Spleen (tissue), 7 donors: ENCODE data around the gene BIRC6.

Experiments used
- CTCF ChIP-seq, 11 experiments: fragments of 200-600 bp in 7 of 11; fragments of 450-650 bp in 4 of 11; sonication (generic) in 4 of 11; IDR thresholded peaks in 8 of 11; conservative IDR thresholded peaks in 3 of 11; 1 replicate in 7 of 11; 2 replicates in 4 of 11; pipeline versions ENCODE4 v1.4.0 to v1.8.0; 2016 to 2021; ENCODE audit warnings: antibody characterized with exemption in 11 of 11, inconsistent platforms in 4 of 11, mild to moderate bottlenecking in 1 of 11
- POLR2A ChIP-seq, 3 donors: fragments of 450-650 bp; IDR thresholded peaks; one replicate each; pipeline ENCODE4 v1.5.1; 2017; ENCODE audit warnings: antibody characterized with exemption in 3 of 3, mild to moderate bottlenecking in 1 of 3
- donor health status: DM: no; HTN: no; CAD: no; lungs with moderate emphysema.
- donor health status: DM: no; HTN: no; CAD: no.
- donor health status: DM: no; HTN: no; CAD: no.

DNA sequence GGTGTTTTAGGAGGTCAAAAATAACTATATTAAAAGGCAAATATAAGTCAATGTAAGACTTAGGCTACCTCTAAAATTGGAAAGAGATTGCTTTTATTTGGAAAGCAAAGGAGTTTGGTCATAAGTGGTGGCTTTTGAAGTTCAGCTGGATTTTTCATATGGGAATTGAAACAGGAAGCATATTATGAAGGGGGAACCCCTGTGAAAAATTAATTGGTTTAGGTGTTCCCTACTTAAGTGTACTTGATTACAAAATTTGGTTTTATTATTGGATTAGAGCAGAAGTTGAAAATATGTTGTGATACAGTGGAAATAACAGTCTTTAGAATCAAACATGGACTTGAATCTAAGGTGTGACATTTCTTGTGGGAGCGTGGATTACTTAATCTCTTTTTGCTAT is 149.6 kb downstream of the BIRC6 start:
- TF ChIP-seq CTCF (IDR thresholded peaks at IDR 0.05 in 8 of 11, conservative IDR thresholded peaks at IDR 0.05 in 3 of 11) (no peak), POLR2A (IDR thresholded peaks at IDR 0.05) (no peak)
